GM19324 (cell line): Measurements from ENCODE around the gene PPEF1.
"Not testable (repeated sequence)": the region's sequence is repeated elsewhere in the genome, so short reads cannot be mapped to it uniquely, and the experiment has no call there.

ENCODE experiments used
- ATAC-seq: cut with Tn5 transposase; IDR thresholded peaks from one replicate; pipeline ENCODE4 v1.9.1; 2021; ENCODE audit warnings: mild to moderate bottlenecking, moderate library complexity; ENCODE audit not compliant: unreplicated experiment, low FRiP score

PPEF1 gene

GRCh38 chrX:18701621-18702361 lies 5.7 kb upstream of the PPEF1 start:
- ATAC-seq: no peak

GRCh38 chrX:18702362-18703195 lies 4.9 kb upstream of the PPEF1 start:
- no peak for ATAC-seq

- no peak for ATAC-seq
Measured at GRCh38 chrX:18709833-18710232, 2.4 kb downstream of the PPEF1 start.

GRCh38 chrX:18714910-18715309 lies 7.5 kb downstream of the PPEF1 start:
- ATAC-seq: no peak

- no peak for ATAC-seq
Measured at GRCh38 chrX:18719852-18720251, 12.4 kb downstream of the PPEF1 start.

GRCh38 chrX:18721683-18722499 lies 14.4 kb downstream of the PPEF1 start:
- ATAC-seq: no peak

GRCh38 chrX:18722500-18723071 lies 15.1 kb downstream of the PPEF1 start:
- no peak for ATAC-seq

- ATAC-seq: no peak
Measured at GRCh38 chrX:18725310-18725943, 18.0 kb downstream of the PPEF1 start.

DNA sequence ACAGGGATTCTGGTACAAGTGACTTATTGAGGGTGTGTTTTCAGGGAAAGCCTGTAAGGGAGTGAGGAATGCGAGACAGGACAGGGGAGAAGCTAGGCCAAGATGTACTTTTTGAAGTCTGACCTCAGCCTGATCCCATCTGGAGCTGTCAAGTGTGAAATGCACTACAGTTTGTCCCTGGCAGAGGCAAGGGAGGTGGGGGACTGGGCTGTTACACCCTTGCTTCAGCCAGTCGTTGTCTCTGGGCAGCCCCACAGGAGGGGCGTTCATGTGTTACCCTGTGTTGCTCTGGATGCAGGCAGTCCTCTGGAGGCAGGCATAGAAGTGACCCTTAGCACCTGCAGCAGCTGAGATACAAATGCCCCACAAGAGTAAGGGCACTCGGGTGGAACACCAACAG lies 25.8 kb downstream of the PPEF1 start:
- ATAC-seq: no peak

DNA sequence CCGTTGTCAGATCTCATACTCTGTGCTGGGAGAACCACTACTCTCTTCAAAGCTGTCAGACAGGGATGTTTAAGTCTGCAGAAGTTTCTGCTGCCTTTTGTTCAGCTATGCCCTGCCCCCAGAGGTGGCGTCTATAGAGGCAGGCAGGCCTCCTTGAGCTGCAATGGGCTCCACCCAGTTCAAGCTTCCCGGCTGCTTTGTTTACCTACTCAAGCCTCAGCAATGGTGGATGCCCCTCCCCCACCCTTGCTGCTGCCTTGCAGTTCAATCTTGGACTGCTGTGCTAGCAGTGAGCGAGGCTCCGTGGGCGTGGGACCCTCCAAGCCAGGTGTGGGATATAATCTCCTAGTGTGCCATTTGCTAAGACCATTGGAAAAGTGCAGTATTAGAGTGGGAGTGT lies 32.2 kb downstream of the PPEF1 start:
- ATAC-seq: not testable (repeated sequence)

DNA sequence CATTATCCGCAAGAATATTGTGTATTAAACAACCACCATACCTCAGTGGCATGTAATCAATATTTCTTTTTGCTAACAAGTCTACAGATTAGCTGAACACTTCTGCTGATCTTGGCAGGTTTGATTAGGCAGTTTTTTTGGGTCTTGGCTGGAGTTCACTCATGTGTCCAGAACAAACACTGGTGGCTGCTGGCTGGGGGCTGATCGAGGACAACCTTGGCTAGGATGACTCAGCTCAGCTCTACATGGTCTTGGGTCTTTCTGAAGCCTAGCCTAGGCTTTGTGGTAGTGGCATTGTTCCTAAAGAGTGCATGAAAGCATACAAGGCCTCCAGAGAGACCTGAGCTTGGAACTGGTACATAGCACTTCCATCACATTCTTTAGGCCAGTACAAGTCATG lies 41.1 kb downstream of the PPEF1 start:
- no peak for ATAC-seq

GRCh38 chrX:18753631-18754030 lies 46.2 kb downstream of the PPEF1 start:
- no peak for ATAC-seq

DNA sequence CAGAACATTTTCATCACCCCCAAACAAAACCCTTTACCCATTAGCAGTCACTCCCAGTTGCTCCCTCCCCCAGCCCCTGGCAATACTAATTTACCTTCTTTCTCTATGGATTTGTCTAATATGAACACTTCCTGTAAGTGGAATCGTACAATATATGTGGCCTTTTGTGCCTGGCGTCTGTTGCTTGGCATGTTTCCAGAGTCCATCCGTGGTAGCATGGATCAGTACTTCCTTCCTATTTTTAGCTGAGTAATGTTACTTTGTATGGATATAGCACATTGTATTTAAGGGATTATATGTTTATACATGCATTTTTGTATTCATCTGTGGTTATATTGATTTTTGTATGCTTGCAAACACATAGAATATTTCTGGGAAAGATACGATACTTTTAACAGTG lies 48.2 kb downstream of the PPEF1 start:
- ATAC-seq: no peak

DNA sequence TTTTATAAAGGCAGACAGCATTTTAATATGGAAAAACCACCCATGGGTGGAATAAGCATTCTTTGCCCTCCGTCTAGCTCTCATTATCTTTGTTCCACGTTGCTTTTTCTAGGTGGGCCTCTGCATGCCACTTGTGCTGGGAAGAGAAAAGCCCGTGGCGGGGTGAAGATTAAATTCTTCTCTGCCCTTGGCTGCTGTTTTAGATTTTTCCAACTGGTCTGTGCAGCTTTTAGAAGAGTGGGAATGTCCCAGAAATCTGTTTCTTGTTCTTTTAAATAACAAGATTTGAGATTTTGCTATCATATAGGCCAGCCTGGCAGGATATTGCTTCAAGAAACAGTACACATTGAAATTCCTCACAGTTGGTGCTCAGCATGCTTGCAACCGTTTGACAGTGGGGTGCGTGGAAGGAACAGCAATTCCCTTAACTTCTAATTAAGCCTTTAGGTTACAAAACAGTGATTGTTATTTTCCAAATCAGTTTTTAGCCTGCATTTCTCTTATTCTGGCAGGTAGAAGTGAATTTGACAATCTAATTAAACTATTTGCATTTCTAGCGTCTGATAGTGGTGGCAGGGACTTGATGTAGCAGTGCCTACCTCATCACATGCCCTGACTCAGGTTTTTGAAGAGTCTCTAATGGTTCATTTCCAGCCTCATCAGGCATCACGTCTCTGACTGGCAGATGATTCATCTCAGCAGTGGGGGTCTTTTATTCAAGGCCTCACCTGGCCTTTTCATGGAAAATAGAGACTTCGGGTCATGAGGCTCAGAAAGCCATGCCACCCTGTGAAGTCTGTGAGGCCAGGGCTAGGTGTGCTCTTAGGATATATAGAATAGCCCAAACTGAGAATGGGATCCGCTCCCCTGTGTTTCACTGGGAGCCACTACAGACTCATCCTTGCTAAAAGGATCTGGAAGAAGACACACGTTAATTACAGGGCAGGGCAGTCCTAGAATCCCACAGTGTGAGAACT lies 50.8 kb downstream of the PPEF1 start:
- ATAC-seq: no peak

- no peak for ATAC-seq
Measured at GRCh38 chrX:18761750-18762149, 54.3 kb downstream of the PPEF1 start.

DNA sequence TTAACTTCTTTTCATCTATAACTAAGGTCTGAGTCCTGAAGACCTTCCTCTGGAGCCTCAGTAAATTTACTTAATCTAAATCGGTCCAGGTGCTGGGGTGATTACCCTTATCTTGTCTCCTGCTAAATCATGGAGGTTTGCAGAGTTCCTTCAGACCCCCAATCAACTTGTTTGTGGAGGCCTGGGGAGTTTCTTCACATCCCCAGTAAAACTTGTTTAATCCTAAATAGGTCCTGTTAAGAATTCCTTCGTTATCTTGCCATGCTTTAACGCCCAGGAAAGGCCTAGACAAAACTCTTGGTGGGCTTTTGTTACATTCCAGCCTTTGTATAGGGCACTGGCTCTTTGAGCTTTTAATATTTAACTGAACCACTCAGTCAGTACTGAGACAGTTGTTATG lies 55.7 kb downstream of the PPEF1 start:
- not testable (repeated sequence) for ATAC-seq

DNA sequence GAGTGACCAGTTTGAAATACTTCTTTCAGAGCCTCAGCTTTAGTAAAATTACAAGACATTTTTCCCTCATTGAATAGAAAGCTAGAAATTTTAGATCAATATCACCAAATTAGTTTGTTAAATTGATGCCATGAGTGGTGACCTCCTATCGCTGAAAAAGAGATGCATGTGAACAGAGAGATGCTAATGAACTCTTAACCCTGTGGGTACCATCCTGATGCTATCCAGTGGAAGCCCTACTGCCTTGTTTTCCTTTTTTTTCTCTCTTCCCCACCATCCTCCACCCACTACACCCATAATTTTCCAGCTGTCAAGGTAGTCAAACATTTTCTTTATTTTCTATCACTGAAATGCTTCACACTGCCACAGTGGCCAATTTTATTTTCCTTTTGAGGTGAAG lies 61.9 kb downstream of the PPEF1 start:
- ATAC-seq: no peak

DNA sequence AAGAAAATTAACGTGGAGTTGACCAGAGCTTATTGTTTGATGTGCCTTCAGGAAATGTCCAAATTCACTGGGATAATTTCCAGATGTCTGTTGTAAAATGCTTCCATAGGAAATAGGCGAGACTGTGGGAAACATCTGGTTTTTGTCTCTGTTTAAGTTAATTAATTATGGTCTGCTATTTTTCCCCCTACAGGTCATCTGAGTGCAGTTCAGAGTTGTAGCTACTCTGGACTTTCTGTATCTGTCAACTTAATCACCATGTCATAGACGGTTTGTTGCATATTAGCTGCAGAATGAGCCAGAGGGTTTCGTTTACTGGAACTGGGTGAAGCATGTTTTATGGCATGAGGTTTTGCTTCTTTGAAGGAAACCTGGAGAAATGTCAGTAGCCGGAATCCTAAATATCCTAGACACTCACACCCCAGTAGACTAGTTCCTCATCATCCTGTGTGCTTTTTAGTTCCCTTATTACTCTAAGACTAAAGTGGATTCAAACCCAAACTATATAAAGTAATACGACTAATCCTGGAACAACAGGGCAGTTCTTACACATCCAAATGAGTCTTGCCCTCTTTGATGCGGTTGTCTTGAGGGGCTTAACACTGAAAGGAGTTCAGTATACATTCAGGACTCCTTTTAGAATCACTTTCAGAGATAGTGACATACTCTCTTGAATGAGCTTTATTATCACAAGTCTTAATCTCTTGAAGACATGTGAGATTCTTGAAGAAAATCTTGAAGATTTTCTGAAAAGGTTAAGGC lies 62.5 kb downstream of the PPEF1 start:
- no peak for ATAC-seq
